Femur (tissue), 1 donor: Measurements from ENCODE around the gene NR3C2.

Source experiments
- DNase-seq: peaks from one replicate; pipeline ENCODE4 v3.0.0-alpha.2; 2017

Gene NR3C2

GRCh38 chr4:148034813-148035212 is 407.4 kb downstream of the NR3C2 start:
- DNase-seq: no peak

DNA sequence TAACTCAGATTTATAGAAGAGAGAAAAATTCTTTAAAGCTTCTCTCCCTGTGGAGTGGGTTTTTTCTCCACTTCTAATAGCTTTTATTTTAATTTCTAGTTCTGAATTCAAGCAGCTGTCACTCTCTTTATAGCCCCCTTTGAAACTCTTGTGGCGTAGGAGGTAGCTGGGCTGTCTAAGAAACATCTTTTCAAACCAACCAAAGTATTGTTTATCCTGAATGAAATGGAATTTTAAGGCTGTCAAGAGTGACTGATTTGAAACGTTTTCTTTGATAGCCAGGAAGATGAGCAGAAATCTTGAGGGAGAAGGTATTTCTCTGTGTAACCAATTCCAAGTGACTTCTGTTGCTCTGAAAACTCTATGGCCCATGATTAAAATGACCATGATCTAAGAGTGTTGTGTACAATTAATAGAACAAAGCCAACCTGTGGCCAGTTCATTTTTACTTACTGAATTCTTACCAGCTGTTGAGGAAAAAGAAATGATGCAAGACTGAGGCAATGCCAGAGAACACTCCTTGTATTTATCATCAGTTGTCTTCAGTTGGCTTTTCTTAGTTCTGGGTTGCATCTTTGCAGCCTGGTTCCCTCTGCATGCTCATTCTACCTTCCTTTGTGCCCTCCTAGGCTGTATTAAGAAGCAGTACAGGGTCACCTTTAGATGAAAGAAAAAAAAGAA is 411.9 kb downstream of the NR3C2 start:
- no peak for DNase-seq

DNA sequence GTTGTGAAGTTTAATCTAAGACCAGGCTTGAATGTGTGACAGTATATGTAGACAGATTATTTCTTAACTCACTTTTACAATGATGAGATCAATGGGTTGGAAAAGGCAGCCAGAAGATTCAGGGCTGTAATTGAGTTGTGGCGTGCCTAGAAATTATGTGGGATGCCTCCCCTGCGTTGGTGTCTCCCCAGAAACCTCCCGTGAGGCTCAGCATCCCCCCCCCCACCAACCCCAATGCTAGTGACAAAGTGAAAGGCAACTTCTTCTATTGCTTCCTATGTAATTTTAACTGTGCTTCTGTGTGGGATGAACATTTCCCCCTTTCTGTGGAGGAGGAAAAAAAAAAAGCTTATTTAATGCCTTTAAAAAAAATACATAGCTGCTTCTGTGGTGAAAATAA is 412.4 kb downstream of the NR3C2 start:
- DNase-seq: no peak
